ENCODE results near the gene CDH26. TPM values are rescaled to one million over a fixed set of nuclear protein-coding genes. Genes with fewer than 3 reads are reported as not detected.
A peak's percentile ranks its signal among the peaks of the same experiment; 100 is the strongest.

CDH26 gene
- total and polyA plus RNA-seq, 10 of the 15 experiments (the other 5 are each of a cell fraction or from before 2014, with no cell fraction given), result 0.03 to 0.19 (median 0.08) TPM; not detected in 4

DNA sequence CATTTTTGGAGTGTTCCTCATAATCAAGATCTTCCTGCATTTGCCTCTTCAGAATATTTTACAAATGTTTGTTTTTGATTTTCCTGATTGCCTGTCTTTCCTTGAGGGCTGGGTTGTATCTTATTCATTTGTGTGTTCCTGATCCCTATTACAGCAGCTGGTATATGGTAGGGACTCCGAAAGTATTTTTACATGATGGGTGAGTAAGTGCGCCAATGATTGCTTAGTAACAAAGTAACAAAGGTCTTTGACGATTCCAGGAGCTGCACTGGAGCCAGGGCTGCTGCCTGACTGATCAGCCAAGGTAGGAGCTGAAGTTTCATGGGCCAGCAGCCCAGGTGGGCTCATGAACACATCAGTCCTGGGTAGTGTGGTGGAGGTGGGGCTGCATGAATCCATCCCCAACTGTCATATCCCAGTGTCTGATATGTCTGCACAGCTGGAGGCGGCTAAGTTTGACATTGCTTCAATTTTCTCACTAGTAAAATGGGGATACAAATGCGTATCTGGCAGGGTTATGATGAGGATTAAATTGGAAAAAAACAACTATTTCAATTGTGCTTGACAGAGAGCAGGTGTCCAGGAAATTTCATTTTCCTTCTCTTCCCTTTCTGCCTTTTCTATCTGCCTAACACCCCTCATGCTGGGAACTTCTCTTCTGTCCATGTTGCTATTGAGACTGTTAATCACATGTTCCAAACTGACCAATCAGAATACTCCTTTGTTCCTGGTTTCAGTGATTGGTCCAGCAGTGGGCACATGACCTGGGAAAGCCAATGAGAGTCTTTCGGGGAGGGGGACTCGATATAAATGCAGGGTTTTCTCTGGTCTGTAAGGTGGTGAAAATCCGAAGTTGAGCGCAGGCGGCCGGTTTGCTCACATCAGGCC, 90.7 kb downstream of the CDH26 start:
- no peak for DNase-seq (ENCODE audit: low read depth, low spot score)
- Histone ChIP-seq H3K9ac (ENCODE audit: control insufficient read depth, insufficient read depth, low read length) (no peak overlapping the region), H3K9me3 (replicated peaks; ENCODE audit: control insufficient read depth, insufficient read depth, low read length) (no peaks in the 10 kb centered on the region), H3K36me3 (ENCODE audit: control insufficient read depth in 2 of 2, insufficient read depth in 2 of 2, low read length in 1 of 2) (no peaks in the 10 kb centered on the region), H3K4me1 (ENCODE audit: control insufficient read depth, insufficient read depth, low read length) (no peaks in the 10 kb centered on the region), H4K20me1 (ENCODE audit: control insufficient read depth, insufficient read depth) (no peaks in the 10 kb centered on the region), H3K79me2 (ENCODE audit: control insufficient read depth, insufficient read depth, low read length) (no peaks in the 10 kb centered on the region), H3K27me3 (replicated peaks in 1 of 2; ENCODE audit: control insufficient read depth in 2 of 2, insufficient read depth in 2 of 2, low read length in 1 of 2) (no peaks in the 10 kb centered on the region), H2AFZ (ENCODE audit: control insufficient read depth, low read depth, low read length) (no peak overlapping the region), H3K4me3 (no peak overlapping the region), H3K27ac (ENCODE audit: control insufficient read depth, insufficient read depth) (no peak overlapping the region), H3K4me2 (ENCODE audit: control insufficient read depth, insufficient read depth) (no peak overlapping the region)
- in situ Hi-C loops (cut with MboI) (no loop called here), intact Hi-C loops (cut with micrococcal nuclease; ENCODE audit: unreplicated experiment) (no loop called here)
- ATAC-seq, result no peak
- TF ChIP-seq HCFC1 (IDR thresholded peaks at IDR 0.05; ENCODE audit: low read length), result no peak
- peak; percentile 68 for TF ChIP-seq NFYB (IDR thresholded peaks at IDR 0.05; ENCODE audit: insufficient read depth, low read depth, low read length)
- no peak for TF ChIP-seq HDAC6 (IDR thresholded peaks at IDR 0.05; ENCODE audit: unreplicated experiment)
- no peak for TF ChIP-seq ZNF217 (IDR thresholded peaks at IDR 0.05)
- WGBS (ENCODE audit: insufficient coverage, insufficient replicate concordance, low lambda C conversion rate, missing lambda C conversion rate), result 46% methylated on average over 11 of the region's 11 CpGs
- RAD21 ChIA-PET (ENCODE audit: unreplicated experiment), result no interaction called here
- no TSS peak for BruUV-seq (replicated peaks)
- CTCF ChIA-PET, result interaction anchor here (1.1 to 2.0 kb wide), 3 partner anchors 8 to 99 kb away, joined by 3 to 7 read pairs (median 4); no protein-coding TSS in a partner anchor
- SMC1A ChIA-PET (ENCODE audit: uncharacterized antibody, unreplicated experiment), result no interaction called here
- POLR2A ChIA-PET, result no interaction called here
- no peak for FAIRE-seq

DNA sequence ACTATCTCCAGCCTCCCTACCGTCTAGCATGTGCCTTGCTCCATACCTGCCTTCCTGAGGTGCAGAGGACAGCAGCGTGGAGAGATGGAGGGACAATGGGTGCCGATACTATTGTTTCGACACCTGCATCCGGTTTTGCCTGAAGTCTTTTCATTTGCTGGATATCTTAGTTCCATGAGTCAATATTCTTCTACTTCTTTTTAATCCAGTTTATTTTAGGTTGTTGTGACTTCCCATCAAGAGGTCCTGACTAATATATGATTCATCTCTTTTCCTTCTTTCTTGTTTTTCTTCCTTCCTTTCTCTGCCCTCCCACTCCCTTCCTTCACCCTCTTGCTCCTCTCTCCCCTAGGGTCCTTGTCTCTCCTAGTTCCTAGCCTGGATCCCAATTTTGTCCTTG, 91.4 kb downstream of the CDH26 start:
- BruUV-seq (replicated peaks), result no TSS peak
- SMC1A ChIA-PET (ENCODE audit: uncharacterized antibody, unreplicated experiment), result interaction anchor here (1.1 to 1.2 kb wide), 4 partner anchors 57 to 114 kb away, joined by 3 to 5 read pairs (median 4); no protein-coding TSS in a partner anchor

More for the DNA sequence above, 91.4 kb downstream of the CDH26 start:
- 66% methylated on average over 5 of the region's 5 CpGs for WGBS (ENCODE audit: insufficient coverage, insufficient replicate concordance, low lambda C conversion rate, missing lambda C conversion rate)
- intact Hi-C loops (cut with micrococcal nuclease; ENCODE audit: unreplicated experiment), result no loop called here
- H3K27me3 ChIP-seq (replicated peaks in 1 of 2; ENCODE audit: control insufficient read depth in 2 of 2, insufficient read depth in 2 of 2, low read length in 1 of 2), result no peaks in the 10 kb centered on the region
- H3K4me2 ChIP-seq (ENCODE audit: control insufficient read depth, insufficient read depth), result no peak overlapping the region
- POLR2A ChIA-PET, result no interaction called here
- H3K27ac ChIP-seq (ENCODE audit: control insufficient read depth, insufficient read depth), result no peak overlapping the region
- H3K79me2 ChIP-seq (ENCODE audit: control insufficient read depth, insufficient read depth, low read length), result no peaks in the 10 kb centered on the region
- no peak for TF ChIP-seq KDM1A (IDR thresholded peaks at IDR 0.05; ENCODE audit: borderline replicate concordance)
- TF ChIP-seq SREBF1 (IDR thresholded peaks at IDR 0.05; ENCODE audit: low read length), result no peak
- TF ChIP-seq STAT3 (IDR thresholded peaks at IDR 0.05; ENCODE audit: low read depth, low read length), result no peak
- no peak for TF ChIP-seq POU2F2 (IDR thresholded peaks at IDR 0.05; ENCODE audit: borderline replicate concordance, low read depth, low read length)
- TF ChIP-seq, protein P1, sequence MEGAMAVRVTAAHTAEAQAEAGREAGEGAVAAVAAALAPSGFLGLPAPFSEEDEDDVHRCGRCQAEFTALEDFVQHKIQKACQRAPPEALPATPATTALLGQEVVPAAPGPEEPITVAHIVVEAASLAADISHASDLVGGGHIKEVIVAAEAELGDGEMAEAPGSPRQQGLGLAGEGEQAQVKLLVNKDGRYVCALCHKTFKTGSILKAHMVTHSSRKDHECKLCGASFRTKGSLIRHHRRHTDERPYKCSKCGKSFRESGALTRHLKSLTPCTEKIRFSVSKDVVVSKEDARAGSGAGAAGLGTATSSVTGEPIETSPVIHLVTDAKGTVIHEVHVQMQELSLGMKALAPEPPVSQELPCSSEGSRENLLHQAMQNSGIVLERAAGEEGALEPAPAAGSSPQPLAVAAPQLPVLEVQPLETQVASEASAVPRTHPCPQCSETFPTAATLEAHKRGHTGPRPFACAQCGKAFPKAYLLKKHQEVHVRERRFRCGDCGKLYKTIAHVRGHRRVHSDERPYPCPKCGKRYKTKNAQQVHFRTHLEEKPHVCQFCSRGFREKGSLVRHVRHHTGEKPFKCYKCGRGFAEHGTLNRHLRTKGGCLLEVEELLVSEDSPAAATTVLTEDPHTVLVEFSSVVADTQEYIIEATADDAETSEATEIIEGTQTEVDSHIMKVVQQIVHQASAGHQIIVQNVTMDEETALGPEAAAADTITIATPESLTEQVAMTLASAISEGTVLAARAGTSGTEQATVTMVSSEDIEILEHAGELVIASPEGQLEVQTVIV (IDR thresholded peaks at IDR 0.05; ENCODE audit: borderline replicate concordance, partially characterized antibody), result no peak
- TF ChIP-seq RB1 (IDR thresholded peaks at IDR 0.05; ENCODE audit: borderline replicate concordance), result no peak
- TF ChIP-seq, protein P2, sequence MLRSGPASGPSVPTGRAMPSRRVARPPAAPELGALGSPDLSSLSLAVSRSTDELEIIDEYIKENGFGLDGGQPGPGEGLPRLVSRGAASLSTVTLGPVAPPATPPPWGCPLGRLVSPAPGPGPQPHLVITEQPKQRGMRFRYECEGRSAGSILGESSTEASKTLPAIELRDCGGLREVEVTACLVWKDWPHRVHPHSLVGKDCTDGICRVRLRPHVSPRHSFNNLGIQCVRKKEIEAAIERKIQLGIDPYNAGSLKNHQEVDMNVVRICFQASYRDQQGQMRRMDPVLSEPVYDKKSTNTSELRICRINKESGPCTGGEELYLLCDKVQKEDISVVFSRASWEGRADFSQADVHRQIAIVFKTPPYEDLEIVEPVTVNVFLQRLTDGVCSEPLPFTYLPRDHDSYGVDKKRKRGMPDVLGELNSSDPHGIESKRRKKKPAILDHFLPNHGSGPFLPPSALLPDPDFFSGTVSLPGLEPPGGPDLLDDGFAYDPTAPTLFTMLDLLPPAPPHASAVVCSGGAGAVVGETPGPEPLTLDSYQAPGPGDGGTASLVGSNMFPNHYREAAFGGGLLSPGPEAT (IDR thresholded peaks at IDR 0.05; ENCODE audit: low read depth), result no peak
- no peak for TF ChIP-seq MYB (IDR thresholded peaks at IDR 0.05; ENCODE audit: borderline replicate concordance, low read depth, low read length)
- H3K9me3 ChIP-seq (replicated peaks; ENCODE audit: control insufficient read depth, insufficient read depth, low read length), result no peaks in the 10 kb centered on the region
- H2AFZ ChIP-seq (ENCODE audit: control insufficient read depth, low read depth, low read length), result no peak overlapping the region
- RAD21 ChIA-PET (ENCODE audit: unreplicated experiment), result interaction anchor here (1.1 to 1.2 kb wide), 2 partner anchors 56 to 59 kb away, joined by 3 read pairs; no protein-coding TSS in a partner anchor
- no peaks in the 10 kb centered on the region for H3K4me1 ChIP-seq (ENCODE audit: control insufficient read depth, insufficient read depth, low read length)
- ATAC-seq, result no peak
- no peak overlapping the region for H3K9ac ChIP-seq (ENCODE audit: control insufficient read depth, insufficient read depth, low read length)
- CTCF ChIA-PET, result interaction anchor here (0.7 to 2.0 kb wide), 3 partner anchors 57 to 266 kb away, joined by 3 to 7 read pairs (median 3); partner anchors contain the start of gene SYCP2
- no peak for DNase-seq (ENCODE audit: low read depth, low spot score)
- in situ Hi-C loops (cut with MboI), result no loop called here
- no peak for FAIRE-seq
- H3K36me3 ChIP-seq (ENCODE audit: control insufficient read depth in 2 of 2, insufficient read depth in 2 of 2, low read length in 1 of 2), result no peaks in the 10 kb centered on the region
- no peak overlapping the region for H3K4me3 ChIP-seq
- H4K20me1 ChIP-seq (ENCODE audit: control insufficient read depth, insufficient read depth), result no peaks in the 10 kb centered on the region
